A673 (cell line): ENCODE results near the gene CCDC136.

Experiments used
- CTCF ChIP-seq: fragments of 300-800, 200-600 bp; sonication (generic); conservative IDR thresholded peaks from 2 replicates; pipeline ENCODE4 v1.5.1; 2017; ENCODE audit warnings: low read depth, mild to moderate bottlenecking, antibody characterized with exemption, low read length, moderate library complexity, mixed read lengths
- EZH2 ChIP-seq: fragments of 200-600 bp; sonication (generic); IDR thresholded peaks from 2 replicates; pipeline ENCODE4 v1.6.1; 2017; ENCODE audit warnings: borderline replicate concordance, low read depth, mild to moderate bottlenecking, mixed read lengths, antibody characterized with exemption, low read length; ENCODE audit not compliant: poor library complexity, severe bottlenecking

- TF ChIP-seq CTCF (no peak), EZH2 (no peak)
These were observed 20.1 kb downstream of the CCDC136 start for GRCh38 chr7:128811631-128812430.
